NCI-H748 (cell line): ENCODE results near the gene MRPL43.
"Not testable (repeated sequence)": the region's sequence is repeated elsewhere in the genome, so short reads cannot be mapped to it uniquely, and the experiment has no call there.

ENCODE experiments used
- DNase-seq: peaks from one replicate; lab custom pipeline; 2025; ENCODE audit not compliant: unreplicated experiment; lab: John Stamatoyannopoulos, UW

MRPL43 gene

DNA sequence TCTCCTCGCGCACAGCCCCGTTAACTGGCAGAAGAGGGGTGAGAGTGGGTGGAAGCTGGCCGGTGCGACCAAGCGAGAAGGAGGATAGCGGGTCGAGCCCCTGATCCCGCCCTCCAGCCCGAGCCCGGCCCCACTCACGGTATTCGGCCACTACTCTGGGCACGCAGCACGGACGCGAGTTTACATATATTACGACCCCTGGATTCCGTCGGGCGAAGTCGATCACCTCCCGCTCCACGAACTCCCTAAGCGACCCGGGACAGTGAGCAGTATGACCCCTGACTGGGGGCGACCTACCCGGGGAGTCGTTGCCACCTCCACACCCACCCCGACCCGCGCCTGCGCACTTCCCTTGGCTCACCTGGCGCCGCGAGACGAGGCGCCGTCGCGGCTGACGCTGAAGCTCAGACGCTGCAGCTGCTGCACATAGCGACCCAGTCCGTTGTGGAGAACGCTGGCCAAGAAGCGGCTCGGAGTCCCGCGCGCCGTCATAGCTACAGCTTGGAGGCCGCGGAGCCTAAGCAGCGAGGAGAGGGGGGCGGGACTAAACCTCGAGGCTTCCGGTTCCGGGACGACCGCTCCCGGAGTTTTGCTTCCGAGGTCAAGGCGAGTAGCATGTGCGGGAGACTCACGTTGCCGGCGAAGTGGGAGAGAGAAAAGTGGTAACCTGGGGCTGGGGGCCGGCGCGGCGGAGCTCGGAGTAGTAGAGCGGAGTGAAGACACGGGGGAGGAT lies at the start of gene MRPL43, which contains the start of gene TWNK:
Gene MRPL43 (minus strand): TSS at position 546 of the 733 bp plus-strand sequence. CDS start 54 bp downstream, at position 492.
Gene TWNK (plus strand): TSS at position 592 of the 733 bp plus-strand sequence. CDS start 668 bp downstream, outside the sequence.
- DNase-seq: peak; percentile 72

DNA sequence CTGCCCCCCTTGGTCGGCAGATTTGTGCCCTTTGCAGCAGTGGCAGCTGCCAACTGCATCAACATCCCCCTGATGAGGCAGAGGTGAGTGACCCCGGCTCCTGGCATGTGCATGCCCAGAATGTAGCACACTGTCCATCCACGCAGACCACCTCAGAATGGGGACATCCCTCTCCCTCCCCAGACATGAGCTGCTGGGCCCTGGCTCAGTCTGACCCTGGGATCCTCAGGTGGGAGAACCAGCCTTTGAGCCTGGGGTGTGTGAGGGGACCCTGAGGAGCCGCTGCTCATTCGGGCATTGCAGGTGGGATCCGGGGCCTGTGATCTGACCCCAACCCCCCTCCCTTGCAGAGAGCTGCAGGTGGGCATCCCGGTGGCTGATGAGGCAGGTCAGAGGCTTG lies 49.4 kb upstream of the MRPL43 start:
- no peak for DNase-seq

DNA sequence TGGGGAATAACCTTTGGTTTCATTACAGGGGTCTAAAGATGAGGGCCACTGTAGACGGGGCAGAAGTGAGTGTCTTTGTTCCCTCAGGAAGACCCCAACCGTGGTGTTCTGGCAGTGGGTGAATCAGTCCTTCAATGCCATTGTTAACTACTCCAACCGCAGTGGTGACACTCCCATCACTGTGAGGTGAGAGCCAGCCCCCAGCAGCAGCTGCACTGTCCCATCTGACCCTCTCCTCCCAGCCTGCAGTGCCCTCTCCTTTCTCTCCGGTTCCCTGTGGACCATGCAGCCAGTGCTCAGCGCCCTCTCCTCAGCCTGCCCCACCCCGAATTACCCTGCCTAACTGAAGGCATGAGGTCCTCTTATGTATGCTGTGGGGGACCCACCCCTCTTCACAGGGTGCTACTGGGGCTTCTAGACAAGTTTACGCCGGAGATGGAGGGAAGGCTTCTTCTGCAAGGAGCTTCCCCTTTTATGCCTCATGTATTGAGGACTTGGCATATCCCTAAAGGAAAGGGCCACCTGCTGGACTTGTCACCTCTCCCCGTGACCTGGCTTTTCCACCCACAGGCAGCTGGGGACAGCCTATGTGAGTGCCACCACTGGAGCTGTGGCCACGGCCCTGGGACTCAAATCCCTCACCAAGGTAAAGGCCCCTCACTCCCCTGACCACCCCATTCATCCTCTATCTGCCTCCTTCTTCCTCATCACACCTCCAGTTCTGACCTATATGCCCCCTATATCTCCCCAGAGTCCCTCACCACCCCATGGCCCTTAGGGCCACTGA lies 48.8 kb upstream of the MRPL43 start:
- DNase-seq: no peak

DNA sequence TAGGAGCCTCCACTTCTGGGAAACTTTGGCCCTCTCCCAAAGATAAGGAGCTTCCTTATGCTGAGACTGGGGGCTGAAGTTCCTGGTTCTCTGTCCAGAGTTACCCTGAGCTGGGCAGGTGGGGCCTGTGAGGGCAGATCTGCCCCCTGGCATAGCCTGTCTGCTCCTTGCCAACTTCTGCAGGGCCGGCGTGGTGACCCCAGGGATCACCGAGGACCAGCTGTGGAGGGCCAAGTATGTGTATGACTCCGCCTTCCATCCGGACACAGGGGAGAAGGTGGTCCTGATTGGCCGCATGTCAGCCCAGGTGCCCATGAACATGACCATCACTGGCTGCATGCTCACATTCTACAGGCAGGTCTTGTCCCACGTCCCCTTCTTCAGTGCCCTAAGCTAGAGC lies 48.0 kb upstream of the MRPL43 start:
- no peak for DNase-seq

DNA sequence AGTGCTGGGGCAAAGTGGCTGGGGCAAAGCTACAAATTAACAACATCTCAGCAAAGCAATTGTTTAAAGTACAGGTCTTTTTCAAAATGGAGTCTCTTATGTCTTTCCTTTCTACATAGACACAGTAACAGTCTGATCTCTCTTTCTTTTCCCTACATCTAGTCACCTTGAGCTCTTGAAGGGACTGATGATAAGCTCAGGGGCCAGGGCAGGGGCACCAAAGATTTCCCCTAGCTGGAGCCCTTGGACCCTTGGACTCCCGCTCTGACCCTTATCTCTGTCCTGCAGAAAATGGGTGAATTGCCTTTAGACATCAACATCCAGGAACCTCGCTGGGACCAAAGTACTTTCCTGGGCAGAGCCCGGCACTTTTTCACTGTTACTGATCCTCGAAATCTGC lies 47.1 kb upstream of the MRPL43 start:
- DNase-seq: not testable (repeated sequence)

DNA sequence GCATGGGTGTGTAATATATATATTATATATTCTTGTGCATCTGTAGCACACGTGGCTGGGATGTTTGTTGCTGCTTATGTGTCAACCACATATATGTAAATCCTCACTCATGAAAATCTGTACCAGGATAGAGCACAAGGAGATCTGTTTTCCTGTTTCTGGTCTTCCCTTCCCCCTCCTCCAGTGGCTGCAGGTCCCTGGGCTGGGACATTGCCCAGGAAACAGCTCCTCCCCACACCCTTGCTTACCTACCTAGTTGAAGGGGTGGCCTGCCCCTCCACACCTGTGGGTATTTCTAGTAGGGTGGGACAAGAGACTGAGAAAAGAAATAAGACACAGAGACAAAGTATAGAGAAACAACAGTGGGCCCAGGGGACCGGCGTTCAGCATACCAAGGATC lies 46.0 kb upstream of the MRPL43 start:
- no peak for DNase-seq

DNA sequence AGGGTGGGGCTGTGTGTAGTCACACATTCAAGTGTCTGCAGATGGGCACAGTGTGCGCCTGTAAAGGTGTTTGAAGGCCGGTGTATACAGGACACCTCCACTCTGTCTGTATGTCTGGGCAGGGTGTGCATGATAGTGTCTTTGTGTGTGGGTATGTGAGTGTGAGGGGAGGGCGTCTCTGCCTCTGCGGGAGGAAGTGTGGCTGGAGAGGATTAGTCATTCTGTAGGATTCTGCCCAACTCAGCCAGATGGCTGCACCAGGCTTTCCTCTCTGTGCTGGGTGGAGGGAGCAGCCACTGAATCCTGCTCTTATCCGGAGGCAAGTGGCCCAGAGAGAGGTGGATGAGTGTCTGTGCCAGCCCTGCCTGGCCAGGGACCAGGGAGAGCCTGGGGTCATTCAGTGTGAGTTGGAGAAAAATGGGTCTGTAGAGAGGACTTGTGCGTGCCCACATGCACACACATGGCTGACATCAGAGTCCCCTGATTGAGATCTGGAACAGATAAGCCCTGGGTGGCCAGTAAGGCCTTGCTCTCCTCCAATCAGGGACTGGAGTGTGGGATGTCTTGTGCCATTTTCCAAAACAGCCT lies 45.4 kb upstream of the MRPL43 start:
- DNase-seq: peak; percentile 23

DNA sequence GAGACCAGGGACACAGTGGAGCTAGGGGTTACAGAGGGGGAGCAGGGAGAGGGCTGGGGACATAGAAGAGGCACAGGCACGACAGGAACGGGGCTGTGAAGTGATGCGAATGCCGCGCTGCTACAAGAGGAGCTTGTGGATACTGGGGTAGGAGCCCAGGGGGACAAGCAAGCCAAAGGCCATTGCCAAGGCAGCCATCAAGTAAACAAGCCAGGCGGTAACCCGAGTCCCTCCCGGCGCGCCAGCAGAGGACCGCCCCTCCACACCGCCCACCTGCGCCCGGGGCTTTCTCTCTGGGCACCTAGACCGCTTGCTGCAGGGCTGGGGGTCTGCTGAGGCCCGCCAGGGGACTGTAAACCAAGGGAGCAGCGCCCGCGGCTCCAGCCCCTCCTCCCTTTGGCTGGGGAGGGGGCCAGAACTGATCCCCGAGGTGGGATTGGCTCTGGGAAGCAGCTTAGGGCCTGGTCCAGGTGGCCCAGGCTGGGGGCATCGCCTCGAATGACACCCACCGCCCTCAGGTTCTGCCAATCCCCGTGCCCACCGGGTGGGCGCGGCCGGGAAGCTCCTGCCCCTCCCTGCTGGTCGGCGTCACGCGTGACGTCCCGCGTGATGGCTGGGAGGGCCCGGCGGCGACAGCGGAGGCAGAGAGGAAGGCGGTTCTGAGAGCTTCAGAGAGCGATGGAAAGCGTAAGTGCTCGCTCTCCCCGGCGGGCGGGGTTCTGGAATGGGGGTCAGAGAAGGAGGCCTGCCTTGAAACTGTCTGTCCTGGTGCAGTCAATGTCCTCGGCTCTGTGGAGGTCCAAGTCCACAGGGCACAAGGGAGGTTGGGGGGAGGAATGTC lies 44.7 kb upstream of the MRPL43 start:
- peak; percentile 67 for DNase-seq

DNA sequence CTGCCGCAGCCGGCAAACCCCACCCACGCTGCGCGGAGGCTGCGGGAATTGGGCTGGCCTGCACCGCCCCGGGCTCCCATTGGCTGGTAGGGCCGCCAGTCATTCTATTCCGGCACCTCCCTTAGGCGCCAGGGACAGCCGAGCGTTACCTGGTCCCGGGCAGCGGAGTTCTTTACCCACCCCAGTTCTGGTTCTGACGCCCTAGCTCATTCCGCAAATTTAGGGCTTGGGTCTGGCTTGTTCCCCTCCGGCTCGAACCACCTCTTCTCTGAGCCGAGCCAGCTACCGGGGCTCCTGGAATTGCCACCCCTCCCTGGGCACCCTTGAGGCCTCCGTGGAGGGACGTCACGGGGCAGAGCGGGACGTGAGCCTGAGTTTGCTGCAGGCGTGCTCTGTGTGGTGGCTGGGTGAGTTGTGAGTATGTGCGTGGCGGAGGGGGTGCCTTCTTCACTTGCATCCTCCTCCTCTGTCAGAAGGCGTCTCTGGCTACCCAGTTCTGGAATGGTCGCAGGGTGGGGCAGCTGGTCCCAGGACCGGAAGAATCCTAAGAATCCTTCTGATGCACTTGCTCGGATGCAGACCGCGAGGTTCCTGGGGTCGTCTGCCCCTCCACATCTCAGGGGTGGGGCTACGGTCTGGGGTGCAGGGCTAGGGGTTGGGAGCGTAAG lies 44.0 kb upstream of the MRPL43 start, which contains the start of the genes PDZD7 and SFXN3:
Gene PDZD7 (minus strand): TSS at position 2 of the 668 bp plus-strand sequence. CDS start 910 bp downstream, outside the sequence.
Gene SFXN3 (plus strand): TSS at position 107 of the 668 bp plus-strand sequence. CDS start 3,461 bp downstream, outside the sequence.
- DNase-seq: peak; percentile 88

DNA sequence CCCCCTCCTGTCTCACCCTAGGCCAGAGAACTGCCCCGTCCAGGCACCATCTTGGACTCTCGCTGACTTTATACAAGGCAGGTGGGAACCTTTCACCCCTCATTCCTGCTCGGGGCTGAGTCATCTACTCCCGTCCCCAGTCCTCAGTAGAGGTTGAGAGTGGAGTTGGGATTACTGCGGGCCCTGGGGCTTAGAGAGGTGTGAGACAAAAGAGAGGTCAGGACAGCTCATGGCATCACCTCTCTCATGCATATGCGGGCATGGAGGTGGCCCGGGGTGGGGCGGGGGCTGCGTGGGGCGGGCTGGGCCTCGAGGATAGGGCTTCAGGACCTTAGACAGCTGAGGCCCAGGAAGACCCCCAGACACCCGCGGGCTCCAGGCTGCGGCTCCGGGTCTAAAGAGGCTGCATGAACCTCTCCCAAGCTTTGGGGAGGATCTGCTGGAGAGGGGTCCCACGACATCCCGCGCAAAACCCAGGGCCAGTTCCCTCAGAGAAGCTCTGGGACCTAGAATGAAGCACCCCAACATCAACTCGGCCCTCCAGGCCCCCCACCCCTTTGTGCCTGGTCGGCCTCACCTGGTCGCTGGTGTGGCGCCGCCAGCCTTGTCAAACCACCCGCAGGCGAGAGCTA lies 43.3 kb upstream of the MRPL43 start:
- no peak for DNase-seq

DNA sequence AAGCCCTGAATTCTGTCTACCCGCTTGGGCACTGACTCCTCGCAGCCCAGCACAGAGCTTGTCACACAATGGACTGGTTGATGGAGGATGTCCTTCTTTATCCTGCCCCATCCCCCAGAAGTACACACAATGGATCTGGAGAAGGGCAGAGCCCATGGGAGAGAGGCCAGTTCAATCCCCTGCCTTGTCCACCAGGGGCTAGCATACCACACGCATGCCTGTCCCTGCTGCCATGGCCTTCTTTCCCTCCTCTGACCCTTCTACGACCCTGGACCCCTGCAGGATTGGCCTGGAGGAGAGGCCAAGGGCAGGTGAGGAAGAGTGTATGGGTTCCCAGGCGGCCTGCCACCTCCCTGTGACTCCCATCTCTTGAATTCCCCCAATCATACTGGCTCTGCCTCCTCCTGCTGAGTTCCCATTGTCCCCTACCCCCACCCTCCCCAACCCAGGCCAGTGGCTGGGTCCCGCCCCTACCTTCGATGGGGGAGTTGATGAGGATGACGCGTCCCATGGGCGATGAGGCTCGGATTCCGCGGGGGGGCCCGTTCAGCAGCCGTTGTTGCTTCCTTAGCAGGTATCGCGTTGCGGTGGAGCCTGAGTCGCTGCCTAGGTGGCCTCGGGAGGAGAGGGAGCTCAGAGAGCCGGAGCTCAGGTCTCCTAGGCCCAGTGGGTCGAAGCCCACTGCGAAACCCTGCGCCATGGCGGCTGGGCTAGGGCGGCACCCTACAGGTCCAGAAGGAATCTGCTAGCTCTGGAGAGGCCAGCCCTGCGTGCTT lies 42.4 kb upstream of the MRPL43 start:
- DNase-seq: no peak

DNA sequence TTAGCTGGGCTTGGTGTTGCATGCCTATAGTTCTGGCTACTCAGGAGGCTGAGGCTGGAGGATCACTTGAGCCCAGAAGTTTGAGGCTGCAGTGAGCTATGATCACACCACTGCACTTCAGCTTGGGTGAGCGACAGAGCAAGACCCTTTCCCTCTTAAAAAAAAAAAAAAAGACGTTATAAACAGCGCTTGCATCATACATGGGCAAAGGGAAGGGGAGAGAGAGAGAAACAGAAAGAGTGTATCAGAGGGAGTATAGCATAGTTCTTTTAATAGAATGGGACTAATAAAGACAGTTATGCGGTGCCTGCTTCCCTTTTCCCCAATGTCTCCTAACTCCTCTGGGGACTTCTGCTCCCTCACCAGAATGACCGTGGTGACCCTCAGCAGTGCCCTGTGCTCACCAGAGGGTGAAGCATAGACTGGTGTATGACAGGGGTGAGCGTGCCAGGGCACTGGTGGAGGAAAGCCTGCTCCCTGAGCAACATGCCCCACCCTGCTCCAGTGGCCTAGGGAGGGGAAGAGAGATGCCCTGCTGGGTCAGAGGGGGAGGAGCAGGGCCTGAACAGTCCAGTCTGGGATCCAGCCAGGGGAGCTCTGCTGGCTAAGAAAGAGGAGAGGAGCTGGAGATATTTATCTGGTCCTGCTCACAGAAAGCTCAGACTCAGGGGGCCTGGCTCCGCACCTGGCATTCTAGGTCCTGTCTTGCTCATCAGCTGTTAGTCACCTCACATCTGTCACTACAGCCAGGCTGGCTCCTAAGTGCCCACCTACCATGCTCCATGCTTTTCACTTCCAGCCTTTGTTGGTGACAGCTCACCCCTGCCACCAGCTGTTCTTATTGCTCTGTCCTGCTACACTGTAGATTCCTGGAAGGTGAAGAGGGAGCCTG lies 41.4 kb upstream of the MRPL43 start:
- no peak for DNase-seq

DNA sequence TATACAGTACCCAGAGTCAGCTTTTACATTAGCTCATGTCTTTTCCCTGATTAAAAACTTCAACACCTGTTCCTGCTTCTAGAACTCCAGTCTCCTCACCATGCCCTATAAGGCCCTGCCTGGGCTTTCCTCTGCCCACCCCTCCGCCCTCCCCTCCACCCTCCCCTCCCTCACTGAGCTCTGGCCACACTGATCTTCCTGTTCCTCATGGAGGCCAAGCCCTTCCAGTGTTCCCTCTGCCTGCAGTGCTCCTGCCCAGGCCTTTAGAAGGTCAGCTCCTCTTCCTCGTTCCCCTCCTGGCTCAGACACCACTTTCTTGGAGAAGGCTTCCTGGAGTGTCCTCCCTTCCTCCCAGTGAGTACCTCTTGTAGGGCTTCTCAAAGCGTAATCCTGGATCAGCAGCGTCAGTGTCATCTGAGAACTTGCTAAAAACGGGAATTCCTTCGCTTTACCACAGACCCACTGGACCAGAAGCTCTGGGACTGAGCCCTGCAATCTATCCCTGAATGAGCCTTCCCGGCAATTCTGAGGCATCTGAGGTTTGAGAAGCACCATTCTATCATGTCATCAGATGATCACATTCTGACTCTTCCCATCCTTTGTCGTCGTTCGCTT lies 39.9 kb upstream of the MRPL43 start:
- no peak for DNase-seq

DNA sequence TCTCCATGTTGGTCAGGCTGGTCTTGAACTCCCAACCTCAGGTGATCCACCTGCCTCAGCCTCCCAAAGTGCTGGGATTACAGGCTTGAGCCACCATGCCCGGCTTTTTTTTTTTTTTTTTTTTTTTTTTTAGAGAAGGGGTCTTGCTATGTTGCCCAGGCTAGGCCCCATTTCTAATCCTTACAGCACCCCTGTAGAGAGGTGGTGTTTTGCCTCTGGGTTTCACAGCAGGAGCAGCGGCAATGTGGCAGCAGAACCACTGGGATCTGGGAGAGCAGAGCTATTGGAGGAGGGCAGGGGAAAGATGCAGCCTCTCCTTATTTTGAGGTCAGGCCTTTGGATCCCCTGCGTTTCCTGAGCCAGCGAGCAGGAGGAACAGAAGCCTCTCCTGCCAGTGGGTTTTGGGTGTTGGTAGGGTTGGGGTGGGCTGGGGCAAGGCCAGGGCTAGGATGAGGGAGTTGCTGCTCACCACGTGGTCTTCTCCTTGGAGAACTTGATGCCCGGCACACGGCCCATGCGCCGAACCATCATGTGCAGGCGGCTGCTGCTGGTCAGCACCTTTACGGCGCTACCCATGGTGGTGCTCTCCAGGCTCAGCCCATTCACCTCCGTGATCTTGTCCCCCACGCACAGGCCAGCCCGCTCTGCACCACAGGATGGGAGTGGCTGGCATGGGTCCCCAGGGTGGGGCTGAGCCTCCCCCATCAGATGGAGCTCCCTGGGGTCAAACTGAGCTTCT lies 35.8 kb upstream of the MRPL43 start:
- DNase-seq: no peak

DNA sequence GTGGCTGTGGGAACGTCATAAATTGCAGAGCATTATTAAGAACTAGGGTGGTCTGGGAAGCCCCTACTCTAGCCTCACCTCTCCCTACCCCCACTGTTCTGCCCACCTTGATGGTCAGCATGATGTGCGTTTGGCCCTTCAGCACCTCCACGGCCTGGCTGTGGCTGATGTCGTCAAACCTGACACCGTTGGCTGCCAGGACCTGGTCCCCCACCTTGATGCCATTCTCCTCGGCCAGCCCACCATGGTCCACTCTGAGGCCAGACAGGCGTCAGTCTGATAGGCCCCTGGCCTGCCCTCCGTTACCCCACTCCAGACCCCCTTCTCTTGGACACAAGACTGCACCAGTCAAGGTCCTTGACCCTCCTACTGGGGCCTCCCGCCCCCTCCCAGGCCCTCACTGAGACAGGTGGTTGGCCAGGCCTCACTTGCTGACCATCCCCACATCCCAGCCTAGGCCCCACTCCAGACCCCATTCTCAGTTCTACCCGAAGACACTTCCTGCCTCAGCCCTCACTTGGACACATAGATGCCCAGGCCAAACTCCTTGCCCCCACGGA lies 34.5 kb upstream of the MRPL43 start:
- no peak for DNase-seq

DNA sequence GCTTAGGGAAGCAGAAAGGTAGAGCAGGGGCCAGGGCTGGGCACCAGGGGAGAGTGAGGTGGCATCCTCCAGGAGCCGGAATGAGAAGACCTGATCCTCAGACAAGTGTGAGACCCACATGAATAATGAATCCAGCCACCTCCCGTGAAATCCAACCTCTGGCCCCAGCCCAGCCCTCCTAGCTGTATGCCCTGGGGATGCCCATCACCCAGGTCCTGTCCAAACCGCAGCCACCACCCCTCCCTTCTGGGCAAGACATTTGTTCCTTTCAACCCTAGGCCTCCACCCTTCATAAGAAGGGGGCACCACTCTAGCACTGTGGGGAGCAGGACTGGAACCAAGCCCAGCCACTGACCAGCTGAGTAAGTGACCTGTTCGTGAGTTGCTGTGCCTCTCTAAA lies 33.9 kb upstream of the MRPL43 start:
- DNase-seq: no peak
